ENCODE measurements around the gene MRGPRE.
"Not testable (repeated sequence)": the region's sequence is repeated elsewhere in the genome, so short reads cannot be mapped to it uniquely, and the experiment has no call there.

Gene MRGPRE, protein sequence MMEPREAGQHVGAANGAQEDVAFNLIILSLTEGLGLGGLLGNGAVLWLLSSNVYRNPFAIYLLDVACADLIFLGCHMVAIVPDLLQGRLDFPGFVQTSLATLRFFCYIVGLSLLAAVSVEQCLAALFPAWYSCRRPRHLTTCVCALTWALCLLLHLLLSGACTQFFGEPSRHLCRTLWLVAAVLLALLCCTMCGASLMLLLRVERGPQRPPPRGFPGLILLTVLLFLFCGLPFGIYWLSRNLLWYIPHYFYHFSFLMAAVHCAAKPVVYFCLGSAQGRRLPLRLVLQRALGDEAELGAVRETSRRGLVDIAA

DNA sequence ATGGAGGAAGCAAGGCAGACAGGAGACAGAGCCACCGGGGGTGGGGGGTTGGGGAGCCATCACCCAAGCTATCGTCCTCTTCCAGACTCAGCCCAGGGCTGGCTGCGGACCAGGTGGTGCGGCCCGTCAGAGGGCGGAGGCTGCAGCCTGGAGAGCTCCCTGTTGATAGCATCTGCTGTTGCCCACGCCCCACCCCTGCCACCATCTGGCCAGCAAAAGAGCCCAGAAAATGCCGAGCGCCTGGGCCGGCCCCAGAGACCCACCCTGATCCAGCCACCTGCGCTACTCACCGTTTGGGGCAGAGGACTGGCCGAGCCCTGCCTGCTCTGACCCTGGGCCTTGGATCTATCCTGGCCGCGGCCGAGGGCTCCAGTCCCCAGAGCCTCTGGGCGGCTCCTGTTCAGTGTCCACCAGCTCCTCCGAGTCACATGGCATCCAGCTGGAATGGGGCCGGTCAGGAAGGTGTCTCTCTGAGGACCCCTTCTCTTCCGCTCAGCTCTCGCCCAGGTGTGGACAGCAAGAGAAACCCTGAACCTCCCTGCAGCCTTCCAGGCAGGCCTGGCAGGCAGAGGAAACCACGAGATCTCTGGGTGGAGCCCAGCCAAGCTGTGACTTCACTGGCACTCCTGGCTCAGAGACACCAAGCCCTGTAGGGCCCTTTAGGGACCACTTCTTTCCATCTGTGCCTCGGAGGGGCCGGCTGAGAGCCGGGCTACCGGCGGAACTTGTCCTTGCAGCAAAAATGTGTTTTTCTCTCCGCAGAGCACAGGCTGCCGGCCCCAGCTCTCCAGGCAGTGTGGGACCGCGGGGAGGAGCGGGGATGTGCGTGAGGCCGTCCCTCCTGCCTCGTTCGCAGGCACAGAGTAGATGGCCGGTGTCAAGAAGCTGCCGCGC lies at the start of gene MRGPRE:
Gene MRGPRE (minus strand): TSS at position 567 of the 894 bp plus-strand sequence. CDS start 3,618 bp downstream, outside the sequence.
- DNase-seq, result no peak

- not testable (repeated sequence) for DNase-seq
Observed at GRCh38 chr11:3281146-3281545, 48.9 kb upstream of the MRGPRE start.

- DNase-seq, result not testable (repeated sequence)
Observed at GRCh38 chr11:3280662-3281061, 48.4 kb upstream of the MRGPRE start.

DNA sequence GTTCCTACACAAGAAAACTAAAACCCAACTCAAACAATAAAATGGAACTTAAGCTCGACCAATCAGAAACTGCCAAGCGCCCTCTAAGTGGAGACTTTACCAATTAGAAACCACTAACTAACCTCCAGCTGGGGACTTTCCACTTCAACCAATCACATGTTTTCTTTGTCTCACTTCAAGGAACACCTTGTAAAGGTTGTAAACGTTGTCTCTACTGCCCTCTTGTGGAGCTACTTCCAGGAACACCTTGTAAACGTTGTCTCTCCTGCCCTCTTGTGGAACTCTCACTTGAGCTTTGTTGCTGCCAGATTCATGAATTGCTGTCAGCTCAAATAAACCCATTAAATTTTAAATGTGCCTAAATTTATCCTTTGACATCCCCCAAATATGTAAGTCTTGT lies 46.7 kb upstream of the MRGPRE start:
- DNase-seq, result not testable (repeated sequence)

DNA sequence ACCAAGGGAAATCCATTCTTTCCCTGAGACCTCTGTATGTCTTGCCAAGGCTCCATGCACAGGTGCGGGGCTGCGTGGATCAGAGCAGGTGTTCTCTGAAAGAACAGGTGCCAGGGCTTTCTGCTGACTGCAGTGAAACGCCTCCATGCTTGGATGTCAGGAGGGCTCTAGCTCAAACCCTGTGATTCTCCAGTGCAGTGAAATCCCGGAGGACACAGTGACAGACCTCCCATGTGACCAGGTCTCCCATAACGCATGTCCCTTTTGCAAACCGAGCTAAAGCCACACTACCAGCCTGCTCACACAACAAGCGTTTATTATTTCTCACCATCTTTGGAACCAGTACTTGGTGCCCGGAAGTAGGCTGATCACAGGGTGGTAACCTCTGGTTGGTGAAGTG lies 41.4 kb upstream of the MRGPRE start:
- DNase-seq, result not testable (repeated sequence)

DNA sequence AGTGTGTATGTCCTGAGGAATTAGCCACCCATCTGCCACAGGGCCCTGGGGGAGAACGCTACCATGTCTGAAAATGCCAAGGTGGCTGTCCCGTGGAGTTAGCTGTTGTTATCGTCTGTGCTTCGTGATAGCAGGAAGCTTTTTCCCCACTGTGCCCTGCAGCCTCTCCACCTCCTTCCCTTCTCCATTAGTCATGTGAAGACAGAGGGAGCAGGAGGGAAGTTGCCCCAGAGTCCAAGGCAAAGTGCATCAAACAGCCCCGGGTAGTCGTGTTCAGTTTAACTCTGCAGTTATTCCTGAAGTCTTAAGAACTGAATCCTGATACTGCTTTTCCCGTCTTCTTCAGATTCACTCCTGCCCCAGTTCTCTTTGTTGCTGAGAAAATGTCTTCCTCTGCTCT lies 30.3 kb upstream of the MRGPRE start:
- DNase-seq, result not testable (repeated sequence)

DNA sequence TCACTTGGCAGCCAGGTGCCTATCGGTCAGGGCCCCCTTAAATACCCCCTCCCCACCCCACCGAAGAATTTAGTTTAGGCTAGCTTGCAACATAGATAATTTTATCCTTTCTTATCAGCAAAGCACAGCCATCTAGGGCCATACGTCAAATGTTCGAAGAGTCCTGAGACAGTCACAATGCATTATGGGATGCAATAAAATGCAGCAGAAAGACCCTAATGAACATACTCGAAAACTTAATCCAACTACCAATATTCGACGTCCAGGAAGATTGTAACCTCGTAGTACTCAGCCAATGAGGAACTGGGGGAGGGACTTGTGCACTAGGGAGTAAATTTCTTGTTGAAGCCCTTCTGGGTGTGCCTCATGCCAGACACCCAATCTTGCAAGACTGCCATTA lies 29.6 kb upstream of the MRGPRE start:
- DNase-seq, result not testable (repeated sequence)

GRCh38 chr11:3257509-3257908 lies 25.3 kb upstream of the MRGPRE start:
- DNase-seq, result not testable (repeated sequence)

DNA sequence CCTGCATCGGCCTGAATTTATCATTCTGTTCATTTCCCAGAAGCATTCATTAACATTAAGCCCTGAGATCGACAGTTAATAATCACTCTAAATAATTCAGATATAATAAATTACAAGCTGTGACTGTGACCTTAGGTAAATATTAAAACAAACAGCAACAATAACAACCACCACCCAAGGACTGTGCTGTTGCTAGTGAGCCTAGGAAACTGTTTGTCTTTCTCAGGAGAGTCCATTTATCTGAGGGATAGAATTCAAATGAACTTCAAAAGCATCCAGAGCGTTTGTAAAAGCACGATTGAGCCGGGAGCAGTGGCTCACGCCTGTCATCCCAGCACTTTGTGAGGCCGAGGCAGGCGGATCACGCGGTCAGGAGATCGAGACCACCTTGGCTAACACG lies 23.0 kb upstream of the MRGPRE start:
- not testable (repeated sequence) for DNase-seq

DNA sequence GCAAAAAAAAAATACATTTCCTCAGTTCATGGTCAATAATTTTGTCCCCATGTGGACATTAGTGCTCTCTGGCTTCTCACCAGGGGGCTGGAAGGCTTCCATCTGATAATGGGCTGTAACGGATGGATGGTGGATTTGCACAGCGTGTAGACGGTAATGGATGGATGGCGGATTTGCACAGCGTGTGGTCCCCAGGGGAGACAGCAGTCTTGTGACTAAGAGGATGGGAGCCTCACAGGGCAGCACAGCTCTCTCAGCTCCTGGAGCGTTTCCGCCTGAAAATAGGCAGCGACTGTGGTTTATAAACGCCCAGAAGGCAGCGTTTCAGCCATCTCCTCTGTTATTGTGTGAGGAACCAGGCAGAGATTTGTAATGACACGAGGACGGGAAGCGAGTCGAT lies 22.6 kb upstream of the MRGPRE start:
- not testable (repeated sequence) for DNase-seq

DNA sequence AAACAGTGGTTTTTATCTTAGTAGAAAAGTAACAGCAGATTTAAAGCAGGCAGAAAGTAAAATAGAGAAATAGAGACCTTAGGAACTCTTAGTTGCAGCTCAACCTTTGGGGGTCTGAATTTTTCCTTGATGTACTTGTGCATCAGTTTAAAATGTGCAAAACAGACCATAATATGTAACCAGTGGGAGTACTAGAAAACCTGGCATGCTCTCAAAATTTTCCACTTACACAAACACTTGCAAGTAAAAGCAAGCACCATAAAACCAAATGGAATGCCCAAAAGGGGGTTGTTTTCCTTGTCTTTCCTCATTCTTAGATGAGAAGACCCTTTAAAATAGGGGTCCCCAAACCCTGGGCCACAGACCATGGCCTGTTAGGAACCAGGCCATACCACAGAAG lies 12.9 kb upstream of the MRGPRE start:
- no peak for DNase-seq

DNA sequence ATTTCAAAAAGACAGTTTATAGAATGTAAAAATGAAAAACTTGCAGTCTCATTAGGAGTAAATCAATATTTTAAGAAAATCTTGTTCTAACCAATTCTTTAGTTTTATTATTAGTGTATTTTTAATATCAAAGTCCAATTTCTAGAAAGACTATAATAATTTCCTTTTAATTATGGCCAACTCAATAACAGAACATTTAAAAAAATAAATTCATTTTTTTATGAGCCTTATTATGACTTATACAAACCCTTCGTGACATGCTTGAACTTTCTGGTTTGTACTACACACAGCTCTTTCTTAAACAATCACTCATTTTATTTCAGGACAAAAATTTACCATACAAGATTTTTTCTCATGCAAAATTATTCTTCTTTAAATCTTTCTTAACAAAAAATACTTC lies 11.7 kb upstream of the MRGPRE start:
- DNase-seq, result no peak

GRCh38 chr11:3237119-3237518 lies 4.9 kb upstream of the MRGPRE start:
- DNase-seq, result no peak

DNA sequence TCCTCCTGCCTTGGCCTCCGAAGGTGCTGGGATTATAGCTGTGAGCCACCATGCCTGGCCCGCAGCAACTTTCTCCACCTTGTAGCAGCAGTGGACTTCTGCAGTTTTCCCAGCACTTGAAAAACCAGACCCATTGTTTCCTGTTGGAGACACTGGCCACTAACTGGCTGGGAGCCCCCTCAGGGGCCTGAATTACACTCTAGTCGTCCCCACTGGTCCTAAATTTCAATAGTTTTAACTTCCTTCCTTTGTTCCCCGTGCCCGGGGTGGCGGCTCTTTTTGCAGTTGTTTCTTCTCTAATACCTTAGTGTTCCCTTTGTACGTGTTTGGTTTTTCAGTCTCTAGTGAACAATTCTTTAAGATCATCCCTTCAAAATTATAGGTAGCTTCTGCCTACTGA lies 2.6 kb upstream of the MRGPRE start:
- no peak for DNase-seq

DNA sequence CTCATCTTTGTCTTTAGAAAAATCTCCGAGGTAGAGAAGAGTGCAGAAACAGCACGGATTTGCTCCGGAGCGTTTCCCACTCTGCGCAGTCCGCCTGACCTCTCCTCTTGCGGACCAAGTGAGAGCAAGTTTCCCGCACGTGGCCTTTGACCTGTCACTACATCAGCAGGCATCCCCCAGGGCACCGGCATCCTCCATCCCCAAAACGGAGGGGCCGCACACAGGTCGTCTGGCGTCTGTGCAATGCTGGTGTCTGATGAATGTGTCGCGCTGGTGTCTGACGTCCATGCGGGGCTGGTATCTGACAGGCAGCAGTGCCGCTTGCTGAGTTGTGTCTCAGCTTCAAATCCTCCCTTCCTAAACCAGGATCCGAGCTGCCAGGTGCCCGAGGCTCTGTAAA lies 739 bp upstream of the MRGPRE start:
- DNase-seq, result no peak

- DNase-seq, result no peak
Observed at GRCh38 chr11:3231550-3231850, 717 bp downstream of the MRGPRE start.

DNA sequence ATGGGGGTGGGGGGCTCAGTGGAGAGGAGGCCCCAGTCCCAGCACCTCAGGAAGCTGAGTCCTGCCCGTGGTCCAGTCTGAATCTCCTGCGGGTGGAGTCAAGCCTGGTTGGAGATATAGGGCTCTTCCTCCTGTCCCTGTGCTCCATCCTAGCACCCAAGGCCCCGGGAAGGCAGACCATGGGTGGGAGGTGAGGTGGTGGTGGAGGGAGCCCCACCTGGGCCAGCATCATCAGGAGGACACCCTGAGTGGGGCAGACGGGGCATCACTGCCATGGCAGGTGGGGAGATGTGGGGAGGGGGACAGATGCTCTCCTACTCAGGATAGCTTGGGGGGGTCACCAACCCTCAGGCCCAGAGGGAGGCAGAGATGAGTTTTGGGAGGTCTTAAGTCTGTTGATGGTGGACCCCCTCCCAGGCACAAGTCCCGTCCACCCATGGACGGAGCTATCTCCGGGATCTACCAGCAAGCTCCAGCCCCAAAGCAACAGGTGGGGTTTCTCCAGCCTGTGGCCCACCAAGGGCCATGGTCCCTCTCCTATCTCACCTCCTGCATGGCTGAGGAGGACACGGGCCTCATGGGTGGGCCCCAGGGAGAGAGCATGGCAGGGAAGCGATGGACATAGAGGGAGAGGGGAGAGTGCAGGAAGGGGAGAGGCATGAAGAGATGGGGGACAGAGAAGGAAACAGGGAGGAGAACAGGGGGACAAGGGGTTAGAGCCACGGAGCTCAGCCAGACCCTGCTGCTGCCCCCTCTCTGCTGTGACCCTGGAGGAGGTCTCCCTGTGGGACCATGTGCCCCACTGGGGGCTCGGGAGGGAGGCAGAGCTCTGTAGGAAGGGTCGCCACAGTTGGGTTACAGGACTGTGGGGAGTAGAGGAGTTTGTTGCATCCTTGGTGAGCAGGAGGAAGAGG lies 1.3 kb downstream of the MRGPRE start:
- DNase-seq, result no peak

DNA sequence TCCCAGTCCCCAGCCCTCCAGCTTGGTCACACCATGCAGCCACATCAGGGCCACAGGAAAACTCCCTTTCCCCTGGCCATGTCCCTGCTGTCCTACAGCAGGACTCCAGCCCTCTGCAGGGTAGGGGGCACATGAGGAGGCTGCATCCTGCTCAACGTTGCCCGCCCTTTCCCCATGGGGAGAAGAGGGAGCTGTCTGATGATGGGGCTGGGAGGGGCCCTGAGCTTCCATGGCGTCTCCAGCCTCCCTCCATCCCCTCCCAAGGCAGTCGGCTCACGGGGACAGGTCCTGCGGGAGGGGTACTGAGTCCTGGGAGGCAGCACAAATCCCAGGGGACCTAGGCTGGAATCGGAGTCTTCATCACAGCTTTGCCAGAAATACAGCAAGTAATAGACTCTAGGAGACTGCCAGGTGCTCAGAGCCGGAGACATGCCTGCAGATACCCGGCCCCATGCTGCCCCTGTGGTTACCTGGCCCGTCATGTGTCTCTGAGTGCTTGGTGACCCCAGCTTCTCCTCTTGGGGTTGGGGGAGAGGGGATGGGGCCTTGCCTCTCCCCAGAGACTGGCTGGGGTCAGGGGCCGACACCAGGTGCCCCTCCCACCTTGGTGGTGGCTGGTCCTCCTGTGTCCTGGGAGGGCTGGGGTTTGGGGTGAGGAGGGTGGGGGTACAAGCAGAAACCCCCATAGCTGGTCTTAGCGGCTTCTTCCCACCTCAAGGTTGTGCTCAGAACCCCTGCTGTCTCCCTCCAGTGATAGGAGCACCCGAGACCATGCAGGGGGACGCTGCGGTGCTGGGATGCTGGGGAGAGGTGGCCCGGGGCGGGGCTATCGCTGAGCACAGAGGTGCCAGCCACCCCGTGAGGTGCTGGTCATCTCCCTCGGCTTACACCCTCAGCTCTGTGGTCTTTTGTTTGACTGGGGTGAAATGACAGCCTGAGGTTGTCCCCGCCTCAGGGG lies 2.3 kb downstream of the MRGPRE start:
- no peak for DNase-seq

DNA sequence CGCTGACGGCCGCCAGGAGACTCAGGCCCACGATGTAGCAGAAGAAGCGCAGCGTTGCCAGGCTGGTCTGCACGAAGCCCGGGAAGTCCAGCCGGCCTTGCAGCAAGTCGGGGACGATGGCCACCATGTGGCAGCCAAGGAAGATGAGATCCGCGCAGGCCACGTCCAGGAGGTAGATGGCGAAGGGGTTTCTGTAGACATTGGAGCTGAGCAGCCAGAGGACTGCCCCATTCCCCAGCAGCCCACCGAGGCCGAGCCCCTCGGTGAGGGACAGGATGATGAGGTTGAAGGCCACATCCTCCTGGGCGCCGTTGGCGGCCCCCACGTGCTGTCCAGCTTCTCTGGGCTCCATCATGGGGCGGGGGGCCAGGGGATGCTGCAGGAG lies 3.8 kb downstream of the MRGPRE start:
- no peak for DNase-seq

- DNase-seq, result no peak
Observed at GRCh38 chr11:3227568-3228444, 4.4 kb downstream of the MRGPRE start.

Data from CD4-positive, alpha-beta T cell treated with Interleukin-17A for 4 hours (primary cell).